ENCODE results near the gene TEX44.

GRCh38 chr2:231642631-231643494, 50.2 kb downstream of the TEX44 start:
- TF ChIP-seq CTCF (IDR thresholded peaks at IDR 0.05) (peak in 3 of 12 donors; percentile 4 to 16 (median 10)), POLR2A (IDR thresholded peaks at IDR 0.05) (peak; percentile 5 to 71)
